Neural cell (in vitro differentiated cells): Measurements from ENCODE around the gene KIRREL3. TPM values are rescaled to one million over a fixed set of nuclear protein-coding genes. Genes with fewer than 3 reads are reported as not detected.

Experiments used
- H2AFZ ChIP-seq: fragments of 200-600, 300-800 bp; sonication (generic), shearing (Covaris generic); 2 replicates; pipeline ENCODE4 v1.6.0; 2014; ENCODE audit warnings: low read depth, mild to moderate bottlenecking, antibody characterized with exemption, low read length, moderate library complexity
- H3F3A ChIP-seq: fragments of 200-600 bp; shearing (Covaris generic); 2 replicates; pipeline ENCODE4 v1.6.1; 2016; ENCODE audit warnings: mild to moderate bottlenecking, moderate library complexity, mixed read lengths, antibody characterized with exemption, low read length; ENCODE audit not compliant: insufficient read depth, poor library complexity, severe bottlenecking
- H3K27ac ChIP-seq: fragments of 200-600, 300-800 bp; sonication (generic), shearing (Covaris generic); 2 replicates; pipeline ENCODE4 v1.5.1; 2014; ENCODE audit warnings: mild to moderate bottlenecking, low read length, moderate library complexity
- H3K27me3 ChIP-seq: fragments of 300-800, 200-600 bp; sonication (generic), shearing (Covaris generic); 2 replicates; pipeline ENCODE4 v1.6.0; 2014; ENCODE audit warnings: mild to moderate bottlenecking, low read depth, low read length, moderate library complexity; ENCODE audit not compliant: insufficient read depth
- H3K36me3 ChIP-seq: fragments of 300-800, 200-600 bp; sonication (generic), shearing (Covaris generic); 2 replicates; pipeline ENCODE4 v1.5.1; 2014; ENCODE audit warnings: mild to moderate bottlenecking, antibody characterized with exemption, low read length, moderate library complexity; ENCODE audit not compliant: insufficient read depth
- H3K4me2 ChIP-seq: fragments of 300-800, 200-600 bp; sonication (generic), shearing (Covaris generic); 2 replicates; pipeline ENCODE4 v1.6.0; 2014; ENCODE audit warnings: mild to moderate bottlenecking, low read length
- H3K4me3 ChIP-seq: fragments of 300-800, 200-600 bp; sonication (generic), shearing (Covaris generic); 2 replicates; pipeline ENCODE4 v1.5.1; 2014; ENCODE audit warnings: mild to moderate bottlenecking, low read length, moderate library complexity
- H3K79me2 ChIP-seq: fragments of 200-600 bp; shearing (Covaris generic); replicated peaks from 2 replicates; pipeline ENCODE4 v1.6.0; 2014; ENCODE audit warnings: mild to moderate bottlenecking, low read length, moderate library complexity; ENCODE audit not compliant: insufficient read depth
- H3K9ac ChIP-seq: fragments of 300-800, 200-600 bp; sonication (generic), shearing (Covaris generic); 2 replicates; pipeline ENCODE4 v1.6.1; 2016; ENCODE audit warnings: mild to moderate bottlenecking, low read length, mixed read lengths
- H3K9me2 ChIP-seq: fragments of 200-600 bp; shearing (Covaris generic); 2 replicates; pipeline ENCODE4 v1.6.1; 2016; ENCODE audit warnings: mild to moderate bottlenecking, low read length, mixed read lengths; ENCODE audit not compliant: insufficient read depth
- H3K9me3 ChIP-seq: fragments of 200-600, 300-800 bp; sonication (generic), shearing (Covaris generic); 2 replicates; pipeline ENCODE4 v1.6.1; 2016; ENCODE audit warnings: mild to moderate bottlenecking, mixed run types, low read length, moderate library complexity, mixed read lengths
- H4K20me1 ChIP-seq: fragments of 200-600 bp; shearing (Covaris generic); 2 replicates; pipeline ENCODE4 v1.6.1; 2016; ENCODE audit warnings: mild to moderate bottlenecking, mixed run types; ENCODE audit not compliant: insufficient read depth
- EP300 ChIP-seq: fragments of 450-650 bp; conservative IDR thresholded peaks from 2 replicates; pipeline ENCODE4 v1.6.1; 2014; ENCODE audit warnings: antibody characterized with exemption, mild to moderate bottlenecking, moderate library complexity; ENCODE audit not compliant: poor library complexity, severe bottlenecking
- EZH2 ChIP-seq: fragments of 200-600, 300-800 bp; shearing (Covaris generic), sonication (generic); IDR thresholded peaks from 2 replicates; pipeline ENCODE4 v1.6.1; 2014; ENCODE audit warnings: antibody characterized with exemption, low read length, borderline replicate concordance, mild to moderate bottlenecking; ENCODE audit not compliant: insufficient read depth, poor library complexity, severe bottlenecking
- MXI1 ChIP-seq: fragments of 450-650 bp; conservative IDR thresholded peaks from 2 replicates; pipeline ENCODE4 v1.6.1; 2014; ENCODE audit warnings: antibody characterized with exemption, mild to moderate bottlenecking; ENCODE audit not compliant: poor library complexity, severe bottlenecking
- POLR2AphosphoS5 ChIP-seq: IDR thresholded peaks from 2 replicates; pipeline ENCODE4 v1.6.1; 2012
- RAD21 ChIP-seq: fragments of 450-650 bp; conservative IDR thresholded peaks from 2 replicates; pipeline ENCODE4 v1.6.1; 2014; ENCODE audit warnings: antibody characterized with exemption, mild to moderate bottlenecking, moderate library complexity
- SMC3 ChIP-seq: fragments of 450-650 bp; conservative IDR thresholded peaks from 2 replicates; pipeline ENCODE4 v1.6.1; 2014; ENCODE audit warnings: antibody characterized with exemption, mild to moderate bottlenecking, moderate library complexity; ENCODE audit not compliant: poor library complexity
- TAF1 ChIP-seq: IDR thresholded peaks from 2 replicates; pipeline ENCODE4 v1.6.1; 2012; ENCODE audit warnings: low read depth
- polyA plus RNA-seq: library from polyadenylated mRNA; depleted of rRNA; stranded (reverse); fragments of >200 nt; gene quantifications from 2 replicates; pipeline ENCODE4 v1.2.3, GENCODE V29; 2014
- TF ChIP-seq, protein P1 (sequence below): IDR thresholded peaks from 2 replicates; pipeline ENCODE4 v1.6.1; 2012; ENCODE audit warnings: borderline replicate concordance
- TF ChIP-seq, protein P2 (sequence below): fragments of 450-650 bp; IDR thresholded peaks from 2 replicates; pipeline ENCODE4 v1.5.1; 2014; ENCODE audit warnings: antibody characterized with exemption, mild to moderate bottlenecking, moderate library complexity; ENCODE audit not compliant: poor library complexity, severe bottlenecking

Gene KIRREL3
- polyA plus RNA-seq, 1 donor from 2014 or later = 23.8 TPM

DNA sequence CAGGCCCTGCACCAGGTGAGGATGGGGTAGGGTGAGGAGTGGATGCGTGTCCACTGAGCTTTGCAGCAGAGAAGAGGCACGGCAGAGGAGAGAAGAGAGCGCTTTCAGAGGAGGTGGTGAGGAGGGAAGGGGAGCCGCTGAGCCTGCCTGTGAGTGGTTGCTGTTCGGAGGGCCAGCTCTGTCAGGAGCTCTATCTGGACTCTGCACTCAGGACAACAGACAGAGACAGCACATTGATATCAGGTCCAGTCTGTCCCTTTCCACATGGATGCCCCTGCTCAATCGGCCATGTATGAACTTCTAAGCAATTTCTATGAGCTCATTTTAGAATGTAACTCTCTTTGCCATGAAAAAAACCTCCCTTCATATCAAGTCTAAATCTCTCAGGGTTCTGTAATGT, 158.6 kb downstream of the KIRREL3 start:
- no peak overlapping the region for H3K27ac ChIP-seq
- H4K20me1 ChIP-seq = no peaks in the 10 kb centered on the region
- H3K79me2 ChIP-seq = no peaks in the 10 kb centered on the region
- H3K27me3 ChIP-seq = no peaks in the 10 kb centered on the region
- no peak overlapping the region for H2AFZ ChIP-seq
- no peak overlapping the region for H3K4me3 ChIP-seq
- TF ChIP-seq MXI1 (no peak), TAF1 (no peak), EZH2 (no peak), EP300 (no peak), SMC3 (no peak), POLR2AphosphoS5 (no peak), RAD21 (no peak)
- TF ChIP-seq, protein P1, sequence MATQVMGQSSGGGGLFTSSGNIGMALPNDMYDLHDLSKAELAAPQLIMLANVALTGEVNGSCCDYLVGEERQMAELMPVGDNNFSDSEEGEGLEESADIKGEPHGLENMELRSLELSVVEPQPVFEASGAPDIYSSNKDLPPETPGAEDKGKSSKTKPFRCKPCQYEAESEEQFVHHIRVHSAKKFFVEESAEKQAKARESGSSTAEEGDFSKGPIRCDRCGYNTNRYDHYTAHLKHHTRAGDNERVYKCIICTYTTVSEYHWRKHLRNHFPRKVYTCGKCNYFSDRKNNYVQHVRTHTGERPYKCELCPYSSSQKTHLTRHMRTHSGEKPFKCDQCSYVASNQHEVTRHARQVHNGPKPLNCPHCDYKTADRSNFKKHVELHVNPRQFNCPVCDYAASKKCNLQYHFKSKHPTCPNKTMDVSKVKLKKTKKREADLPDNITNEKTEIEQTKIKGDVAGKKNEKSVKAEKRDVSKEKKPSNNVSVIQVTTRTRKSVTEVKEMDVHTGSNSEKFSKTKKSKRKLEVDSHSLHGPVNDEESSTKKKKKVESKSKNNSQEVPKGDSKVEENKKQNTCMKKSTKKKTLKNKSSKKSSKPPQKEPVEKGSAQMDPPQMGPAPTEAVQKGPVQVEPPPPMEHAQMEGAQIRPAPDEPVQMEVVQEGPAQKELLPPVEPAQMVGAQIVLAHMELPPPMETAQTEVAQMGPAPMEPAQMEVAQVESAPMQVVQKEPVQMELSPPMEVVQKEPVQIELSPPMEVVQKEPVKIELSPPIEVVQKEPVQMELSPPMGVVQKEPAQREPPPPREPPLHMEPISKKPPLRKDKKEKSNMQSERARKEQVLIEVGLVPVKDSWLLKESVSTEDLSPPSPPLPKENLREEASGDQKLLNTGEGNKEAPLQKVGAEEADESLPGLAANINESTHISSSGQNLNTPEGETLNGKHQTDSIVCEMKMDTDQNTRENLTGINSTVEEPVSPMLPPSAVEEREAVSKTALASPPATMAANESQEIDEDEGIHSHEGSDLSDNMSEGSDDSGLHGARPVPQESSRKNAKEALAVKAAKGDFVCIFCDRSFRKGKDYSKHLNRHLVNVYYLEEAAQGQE = no peak
- TF ChIP-seq, protein P2, sequence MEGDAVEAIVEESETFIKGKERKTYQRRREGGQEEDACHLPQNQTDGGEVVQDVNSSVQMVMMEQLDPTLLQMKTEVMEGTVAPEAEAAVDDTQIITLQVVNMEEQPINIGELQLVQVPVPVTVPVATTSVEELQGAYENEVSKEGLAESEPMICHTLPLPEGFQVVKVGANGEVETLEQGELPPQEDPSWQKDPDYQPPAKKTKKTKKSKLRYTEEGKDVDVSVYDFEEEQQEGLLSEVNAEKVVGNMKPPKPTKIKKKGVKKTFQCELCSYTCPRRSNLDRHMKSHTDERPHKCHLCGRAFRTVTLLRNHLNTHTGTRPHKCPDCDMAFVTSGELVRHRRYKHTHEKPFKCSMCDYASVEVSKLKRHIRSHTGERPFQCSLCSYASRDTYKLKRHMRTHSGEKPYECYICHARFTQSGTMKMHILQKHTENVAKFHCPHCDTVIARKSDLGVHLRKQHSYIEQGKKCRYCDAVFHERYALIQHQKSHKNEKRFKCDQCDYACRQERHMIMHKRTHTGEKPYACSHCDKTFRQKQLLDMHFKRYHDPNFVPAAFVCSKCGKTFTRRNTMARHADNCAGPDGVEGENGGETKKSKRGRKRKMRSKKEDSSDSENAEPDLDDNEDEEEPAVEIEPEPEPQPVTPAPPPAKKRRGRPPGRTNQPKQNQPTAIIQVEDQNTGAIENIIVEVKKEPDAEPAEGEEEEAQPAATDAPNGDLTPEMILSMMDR = no peak
- H3K4me2 ChIP-seq = no peak overlapping the region
- no peaks in the 10 kb centered on the region for H3K9me2 ChIP-seq
- H3K9ac ChIP-seq = no peak overlapping the region
- no peaks in the 10 kb centered on the region for H3K36me3 ChIP-seq
- H3K9me3 ChIP-seq = no peaks in the 10 kb centered on the region
- no peaks in the 10 kb centered on the region for H3F3A ChIP-seq

DNA sequence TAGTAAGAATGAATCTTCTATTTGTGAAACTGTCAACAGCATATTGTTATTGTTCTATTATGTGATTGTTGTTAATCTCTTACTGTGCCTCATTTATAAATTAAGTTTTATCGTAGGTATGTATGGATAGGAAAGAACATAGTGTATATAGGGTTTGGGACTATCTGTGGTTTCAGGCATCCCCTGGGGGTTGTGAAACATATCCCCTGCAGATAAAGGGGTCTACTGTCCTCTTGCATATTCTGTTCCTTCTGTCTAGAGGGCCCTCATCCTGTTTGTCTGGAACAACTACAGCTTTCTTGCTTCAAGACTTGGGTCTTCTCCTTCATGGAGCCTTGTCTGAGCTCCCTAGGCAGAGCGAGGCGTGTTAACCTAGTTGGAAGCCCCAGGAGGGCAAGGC, 159.6 kb downstream of the KIRREL3 start:
- Histone ChIP-seq H3K4me3 (no peak overlapping the region), H3K4me2 (no peak overlapping the region), H3K9me3 (no peaks in the 10 kb centered on the region), H2AFZ (no peak overlapping the region), H3K27ac (no peak overlapping the region), H3K79me2 (no peaks in the 10 kb centered on the region), H4K20me1 (no peaks in the 10 kb centered on the region), H3K9me2 (no peaks in the 10 kb centered on the region), H3K27me3 (no peaks in the 10 kb centered on the region), H3F3A (no peaks in the 10 kb centered on the region), H3K9ac (no peak overlapping the region), H3K36me3 (no peaks in the 10 kb centered on the region)
- TF ChIP-seq, protein P2 = no peak
- TF ChIP-seq POLR2AphosphoS5 (no peak), RAD21 (no peak), MXI1 (no peak), TAF1 (no peak), SMC3 (no peak), EZH2 (no peak), EP300 (no peak)
- TF ChIP-seq, protein P1 = no peak
